Activated CD4-positive, CD25-positive, alpha-beta regulatory T cell treated with anti-CD3 and anti-CD28 coated beads, Interleukin-2, amount 50 U/mL, for 24 hours (primary cell): Measurements from ENCODE around the gene ASB16.
"Not testable (repeated sequence)": the region's sequence is repeated elsewhere in the genome, so short reads cannot be mapped to it uniquely, and the experiment has no call there.

Experiments used
- ATAC-seq, 2 donors: fragments of 150-1000 bp; cut with Tn5 transposase; one replicate each; pipeline ENCODE4 v1.10.0; 2021; ENCODE audit warnings: mild to moderate bottlenecking in 1 of 2, moderate library complexity in 1 of 2

Gene ASB16

GRCh38 chr17:44170499-44171201 lies at the start of gene ASB16:
Gene ASB16 (plus strand): TSS chr17:44170704. CDS start chr17:44170790, 86 bp downstream.
- ATAC-seq, result no peak

GRCh38 chr17:44120851-44121605 lies 49.5 kb upstream of the ASB16 start:
- no peak for ATAC-seq

GRCh38 chr17:44121997-44122815 lies 48.3 kb upstream of the ASB16 start:
- no peak for ATAC-seq

GRCh38 chr17:44122816-44123355 lies 47.6 kb upstream of the ASB16 start:
- ATAC-seq, result peak in 1 of 2 donors; percentile 3

GRCh38 chr17:44123356-44124117 lies 47.0 kb upstream of the ASB16 start, which contains the start of gene HDAC5:
Gene HDAC5 (minus strand): TSS chr17:44123641. CDS start chr17:44117515, 6,126 bp downstream.
- peak; percentile 96 for ATAC-seq

GRCh38 chr17:44124118-44124438 lies 46.4 kb upstream of the ASB16 start:
- ATAC-seq, result no peak

- no peak for ATAC-seq
Observed at GRCh38 chr17:44128383-44128782, 42.1 kb upstream of the ASB16 start.

GRCh38 chr17:44130693-44131349 lies 39.7 kb upstream of the ASB16 start:
- ATAC-seq, result no peak

- ATAC-seq, result not testable (repeated sequence)
Observed at GRCh38 chr17:44131372-44131771, 39.1 kb upstream of the ASB16 start.

GRCh38 chr17:44132275-44132821 lies 38.2 kb upstream of the ASB16 start:
- ATAC-seq, result peak in 1 of 2 donors; percentile 33

GRCh38 chr17:44133918-44134476 lies 36.5 kb upstream of the ASB16 start:
- ATAC-seq, result no peak

- no peak for ATAC-seq
Observed at GRCh38 chr17:44134752-44135568, 35.5 kb upstream of the ASB16 start.

GRCh38 chr17:44137891-44138709 lies 32.4 kb upstream of the ASB16 start:
- peak; percentile 81 to 83 for ATAC-seq

GRCh38 chr17:44143921-44144320 lies 26.6 kb upstream of the ASB16 start:
- not testable (repeated sequence) for ATAC-seq

GRCh38 chr17:44144966-44145739 lies 25.4 kb upstream of the ASB16 start:
- no peak for ATAC-seq

- no peak for ATAC-seq
Observed at GRCh38 chr17:44146375-44147346, 23.8 kb upstream of the ASB16 start.

GRCh38 chr17:44147812-44148211 lies 22.7 kb upstream of the ASB16 start:
- ATAC-seq, result no peak
